CD4-positive, alpha-beta T cell treated with Interleukin-4 for 1 hour (primary cell): ENCODE data around the gene CFAP47.
"Not testable (repeated sequence)": the region's sequence is repeated elsewhere in the genome, so short reads cannot be mapped to it uniquely, and the experiment has no call there.

Source experiments
- DNase-seq, 2 donors: peaks; one replicate each; pipeline ENCODE4 v3.0.0-alpha.2; 2020 to 2022

Gene CFAP47, protein sequence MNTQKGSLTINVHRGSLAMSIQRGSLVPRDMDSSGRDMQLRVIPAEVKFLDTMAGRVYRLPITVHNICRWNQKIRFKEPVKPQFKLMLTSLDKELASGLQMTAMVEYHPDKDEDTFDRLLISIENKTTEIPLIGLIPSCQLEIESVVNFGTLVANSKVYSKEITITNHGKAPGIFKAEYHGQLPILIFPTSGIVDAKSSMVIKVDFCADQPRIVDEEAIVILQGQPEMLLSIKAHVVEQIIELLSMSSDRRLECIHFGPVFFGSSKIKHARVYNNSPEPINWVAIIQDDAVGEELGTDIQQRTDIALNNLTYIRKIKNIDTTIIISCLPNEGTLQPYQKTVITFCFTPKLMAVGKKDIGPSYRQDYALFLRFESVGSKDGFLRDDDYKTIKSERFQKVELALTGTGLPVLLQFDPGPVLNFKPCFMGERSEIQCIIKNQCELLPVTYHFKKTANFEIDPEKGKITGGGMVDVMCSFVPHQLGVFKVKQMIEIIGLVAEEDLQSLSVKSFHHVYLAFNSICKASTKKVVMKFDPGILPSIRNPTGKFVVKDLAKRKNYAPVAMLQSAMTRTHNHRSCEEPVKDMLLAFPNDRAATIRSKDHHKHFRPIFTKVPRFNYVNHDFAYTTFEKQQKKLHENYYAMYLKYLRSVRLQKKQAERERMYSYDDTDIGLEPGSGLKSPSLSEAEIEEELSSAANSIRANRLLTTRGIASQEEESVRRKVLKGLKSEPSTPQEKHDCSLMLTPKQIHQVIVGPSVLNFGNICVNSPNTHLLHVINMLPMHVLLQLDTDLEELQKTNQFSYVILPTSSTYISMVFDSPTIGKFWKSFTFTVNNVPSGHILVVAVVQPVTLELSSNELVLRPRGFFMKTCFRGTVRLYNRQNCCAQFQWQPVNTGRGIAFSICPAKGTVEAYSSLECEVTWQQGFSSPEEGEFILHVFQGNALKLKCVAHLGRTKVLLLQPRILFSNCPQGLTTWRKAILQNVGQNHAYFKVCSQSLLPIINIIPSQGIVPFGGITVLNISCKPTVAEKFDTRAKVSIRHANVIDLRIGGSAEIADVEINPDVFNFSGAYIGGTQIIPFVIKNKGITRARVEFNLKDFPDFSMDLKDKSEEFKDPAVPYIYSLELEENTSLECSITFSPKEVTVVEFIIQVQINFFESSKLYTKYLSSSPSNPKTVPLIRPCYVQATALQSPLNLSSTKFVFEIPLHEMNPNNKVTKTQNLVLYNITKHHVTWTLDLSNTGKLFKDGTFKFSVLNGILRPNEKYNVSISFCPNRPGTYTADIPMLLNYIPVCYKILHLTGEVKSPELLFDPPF (N-terminal part only)

DNA sequence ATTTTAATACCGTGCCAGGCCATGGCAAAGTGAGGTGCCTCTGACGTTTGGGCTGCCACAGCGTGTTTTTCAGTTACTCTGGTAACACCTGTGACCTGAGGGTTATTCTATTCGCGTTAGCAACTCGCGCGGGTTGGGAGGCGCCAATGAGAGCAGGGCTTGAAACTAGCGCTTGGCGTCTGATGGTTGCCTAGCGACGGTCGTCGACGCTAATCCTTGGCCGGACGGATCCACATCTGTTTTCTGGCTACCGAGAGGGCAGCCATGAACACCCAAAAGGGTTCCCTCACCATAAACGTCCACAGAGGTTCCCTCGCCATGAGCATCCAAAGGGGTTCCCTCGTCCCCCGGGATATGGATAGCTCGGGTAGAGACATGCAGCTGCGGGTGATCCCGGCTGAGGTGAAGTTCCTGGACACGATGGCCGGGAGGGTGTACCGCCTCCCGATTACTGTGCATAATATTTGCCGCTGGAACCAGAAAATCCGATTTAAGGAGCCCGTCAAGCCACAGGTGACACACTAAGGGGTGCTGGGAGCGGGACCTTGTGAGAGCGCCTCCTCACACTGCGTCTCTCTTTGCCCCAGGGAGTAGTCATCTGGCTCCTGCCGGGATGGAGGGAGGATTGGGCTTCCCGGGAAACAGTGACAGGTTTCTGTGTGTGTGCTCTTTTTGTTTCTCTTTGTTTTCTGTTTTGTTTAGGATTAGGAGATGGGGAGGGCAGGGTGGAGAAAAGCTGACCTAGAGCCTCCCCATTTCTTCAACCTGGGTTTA lies at the start of gene CFAP47:
Gene CFAP47 (plus strand): TSS at position 199 of the 774 bp plus-strand sequence. CDS start 66 bp downstream, at position 265.
- no peak for DNase-seq

DNA sequence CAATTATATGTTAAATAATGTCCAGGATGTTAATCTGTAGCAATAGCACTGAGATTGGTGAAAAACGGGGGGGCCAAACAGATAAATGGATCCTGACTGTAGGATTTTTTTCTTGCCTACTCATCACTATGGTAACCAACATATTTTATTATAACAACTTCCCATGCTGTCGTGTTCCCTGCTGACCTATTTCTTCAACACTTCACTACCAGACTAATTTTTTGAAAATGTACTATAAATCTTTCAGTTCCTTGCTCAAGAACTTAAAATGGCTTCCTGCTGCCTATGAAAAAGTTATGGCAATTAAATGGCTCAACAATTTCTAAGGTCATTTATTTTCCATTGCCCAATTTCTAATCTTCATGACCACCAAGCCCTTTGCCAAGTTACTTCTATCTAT lies 38.9 kb upstream of the CFAP47 start:
- no peak for DNase-seq

DNA sequence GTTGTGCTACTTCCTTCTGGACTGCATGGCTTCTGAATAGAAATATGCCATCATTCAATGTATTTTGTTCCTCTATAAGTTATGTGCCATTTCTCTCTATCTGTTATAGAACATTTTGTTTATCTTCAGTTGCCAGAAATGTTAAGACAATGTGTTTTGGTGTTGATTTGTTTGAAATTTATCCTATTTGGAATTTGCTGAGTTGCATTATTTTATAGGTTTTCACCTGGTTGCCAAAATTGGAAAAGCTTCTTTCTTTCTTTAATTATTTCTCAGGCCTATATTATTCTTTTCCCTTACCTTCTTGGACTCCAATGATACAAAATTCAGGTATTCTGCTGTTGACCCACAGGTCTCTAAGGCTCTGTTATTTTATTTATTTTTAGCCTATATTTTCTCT lies 33.4 kb upstream of the CFAP47 start:
- DNase-seq = no peak

DNA sequence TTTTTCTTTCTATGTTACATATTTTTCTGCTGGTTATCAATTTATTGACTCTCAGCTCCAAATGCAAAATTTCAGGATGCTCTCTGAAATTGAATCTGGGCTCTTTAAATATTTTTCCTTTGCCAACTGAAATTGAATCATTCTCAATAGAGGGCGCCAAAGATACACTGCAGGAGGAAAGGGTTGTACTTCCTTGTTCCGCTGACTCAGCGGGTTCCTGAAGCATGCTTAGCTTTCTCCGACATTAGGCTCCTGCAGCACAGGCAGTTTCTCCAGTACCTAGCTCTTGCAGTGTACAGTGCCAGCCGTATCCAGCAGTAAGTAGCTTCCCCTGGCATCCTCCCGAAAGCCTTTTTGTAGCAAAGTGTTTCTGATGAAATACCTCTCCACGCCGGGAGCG lies 28.8 kb upstream of the CFAP47 start:
- DNase-seq = no peak

DNA sequence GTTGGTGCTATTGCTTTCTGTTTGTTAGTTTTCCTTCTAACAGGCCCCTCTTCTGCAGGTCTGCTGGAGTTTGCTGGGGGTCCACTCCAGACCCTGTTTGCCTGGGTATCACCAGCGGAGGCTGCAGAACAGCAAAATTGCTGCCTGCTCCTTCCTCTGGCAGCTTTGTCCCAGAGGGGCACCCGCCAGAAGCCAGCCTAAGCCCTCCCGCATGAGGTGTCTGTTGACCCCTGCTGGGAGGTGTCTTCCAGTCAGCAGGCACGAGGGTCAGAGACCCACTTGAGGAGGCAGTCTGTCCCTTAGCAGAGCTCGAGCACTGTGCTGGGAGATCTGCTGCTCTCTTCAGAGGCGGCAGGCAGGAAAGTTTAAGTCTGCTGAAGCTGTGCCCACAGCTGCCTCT lies 67.3 kb downstream of the CFAP47 start:
- DNase-seq = not testable (repeated sequence)

DNA sequence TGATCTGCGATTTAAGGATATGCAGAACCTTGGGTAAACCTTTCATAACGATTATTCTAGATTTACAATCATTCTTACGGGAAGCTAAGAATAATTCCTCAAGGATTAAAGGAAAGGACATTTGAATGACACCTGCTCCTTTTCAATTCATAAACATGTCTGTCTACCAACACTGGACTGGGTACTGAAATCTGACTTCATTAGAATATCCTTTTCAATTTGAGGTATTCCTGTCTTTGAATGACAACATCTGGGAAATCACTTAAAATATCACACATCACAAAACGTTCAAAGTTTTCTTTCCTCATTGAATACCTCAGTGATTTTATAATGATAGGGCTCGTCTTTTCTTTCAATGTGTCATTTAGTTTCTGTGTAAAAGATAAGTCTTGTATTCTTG lies 87.7 kb downstream of the CFAP47 start:
- DNase-seq = no peak

DNA sequence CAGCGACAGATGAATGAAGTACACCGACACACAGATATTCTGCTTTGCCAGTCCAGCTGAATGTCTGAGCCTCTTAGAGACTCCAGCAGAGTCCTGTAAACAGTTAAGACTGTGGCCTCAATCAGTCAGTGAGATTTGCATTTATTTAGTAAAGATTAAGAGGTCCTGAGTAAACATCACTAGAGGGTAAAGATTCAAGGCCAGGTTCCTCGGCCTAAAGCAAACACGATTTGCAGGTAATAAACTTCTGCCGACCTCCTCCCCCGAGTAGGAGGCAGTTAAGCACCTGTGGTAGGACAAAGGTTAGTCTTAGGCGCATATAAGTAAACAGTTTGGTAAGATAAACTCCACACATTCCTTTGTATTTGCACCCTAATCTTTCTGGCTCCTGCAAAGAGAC lies 99.6 kb downstream of the CFAP47 start:
- no peak for DNase-seq

DNA sequence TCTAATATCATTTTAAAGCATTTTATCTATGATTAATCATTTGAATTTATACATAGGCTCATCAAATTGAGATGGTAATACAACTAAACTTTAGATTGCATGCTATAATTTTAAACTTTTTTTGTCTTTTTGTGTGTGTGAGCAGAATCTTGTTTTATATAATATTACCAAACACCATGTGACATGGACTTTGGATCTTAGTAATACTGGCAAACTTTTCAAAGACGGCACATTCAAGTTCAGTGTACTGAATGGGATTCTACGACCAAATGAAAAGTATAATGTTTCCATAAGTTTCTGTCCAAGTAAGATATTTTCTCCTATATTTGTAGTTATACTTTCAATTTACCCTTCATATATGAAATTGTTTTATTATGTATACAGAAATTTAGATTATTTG lies 116.0 kb downstream of the CFAP47 start:
- no peak for DNase-seq

DNA sequence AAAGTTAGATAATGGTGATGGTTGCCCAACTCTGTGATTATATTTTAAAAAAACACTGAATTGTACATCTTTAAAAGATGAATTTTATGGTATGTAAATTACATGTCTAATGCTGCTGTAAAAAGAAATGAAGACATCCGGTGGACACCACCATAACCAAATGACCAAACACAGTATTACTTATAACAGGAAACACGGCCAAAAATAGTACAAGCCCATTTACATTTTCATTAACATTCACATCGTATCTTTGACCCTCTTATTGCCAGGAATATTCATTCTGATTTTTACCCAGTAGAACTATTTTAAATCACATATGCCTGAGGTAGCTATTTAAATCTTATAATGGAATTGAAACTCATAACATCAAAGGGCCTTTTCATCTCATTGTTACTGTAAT lies 143.2 kb downstream of the CFAP47 start:
- DNase-seq = no peak

DNA sequence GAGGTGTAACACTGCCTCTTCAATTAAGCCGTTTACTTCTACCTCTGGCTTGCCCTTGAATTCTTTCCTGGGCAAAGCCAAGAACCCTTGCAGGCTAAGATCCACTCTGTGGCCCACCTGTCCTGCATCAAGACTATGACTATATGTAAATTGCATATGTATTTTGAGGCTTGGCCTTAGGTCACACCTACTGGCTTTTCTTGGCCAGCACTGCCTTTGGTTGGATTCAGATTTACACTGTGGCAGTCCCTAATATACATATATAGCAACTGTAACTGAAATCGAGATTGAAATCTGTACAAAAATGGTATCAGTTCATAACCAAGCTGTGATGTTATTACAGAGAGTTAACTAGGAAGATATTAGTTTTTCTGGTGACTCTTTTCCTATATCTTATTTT lies 151.5 kb downstream of the CFAP47 start:
- DNase-seq = no peak

DNA sequence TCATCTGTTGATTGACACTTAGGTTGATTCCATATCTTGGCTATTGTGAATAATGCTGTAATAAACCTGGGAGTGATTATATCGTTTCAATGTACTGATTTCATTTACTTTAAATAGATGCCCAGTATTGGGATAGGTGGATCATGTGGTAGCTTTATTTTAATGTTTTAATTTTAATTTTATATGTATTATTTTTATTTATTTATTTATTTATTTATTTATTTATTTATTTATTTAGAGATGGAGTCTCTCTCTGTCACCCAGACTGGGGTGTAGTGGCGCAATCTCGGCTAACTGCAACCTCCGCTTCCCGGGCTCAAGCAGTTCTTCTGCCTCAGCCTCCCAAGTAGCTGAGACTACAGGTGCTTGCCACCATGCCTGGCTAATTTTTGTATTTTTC lies 155.5 kb downstream of the CFAP47 start:
- not testable (repeated sequence) for DNase-seq

DNA sequence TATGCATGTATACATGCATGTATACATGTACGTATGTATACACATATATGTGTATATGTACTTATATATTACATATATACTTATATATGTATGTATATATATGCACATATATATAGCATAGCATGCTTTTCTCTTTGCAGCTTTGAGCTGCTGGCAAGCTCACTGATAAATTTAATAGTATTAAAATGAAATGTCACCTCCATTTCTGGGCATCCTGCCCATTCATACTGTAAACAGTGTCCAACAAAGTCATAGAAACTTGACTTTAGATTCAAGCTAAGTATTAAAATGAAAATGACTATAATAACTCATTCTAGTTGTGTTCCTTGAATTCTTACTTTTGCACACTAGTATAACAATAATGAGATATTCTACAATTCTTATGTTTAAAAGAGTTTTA lies 163.7 kb downstream of the CFAP47 start:
- no peak for DNase-seq

DNA sequence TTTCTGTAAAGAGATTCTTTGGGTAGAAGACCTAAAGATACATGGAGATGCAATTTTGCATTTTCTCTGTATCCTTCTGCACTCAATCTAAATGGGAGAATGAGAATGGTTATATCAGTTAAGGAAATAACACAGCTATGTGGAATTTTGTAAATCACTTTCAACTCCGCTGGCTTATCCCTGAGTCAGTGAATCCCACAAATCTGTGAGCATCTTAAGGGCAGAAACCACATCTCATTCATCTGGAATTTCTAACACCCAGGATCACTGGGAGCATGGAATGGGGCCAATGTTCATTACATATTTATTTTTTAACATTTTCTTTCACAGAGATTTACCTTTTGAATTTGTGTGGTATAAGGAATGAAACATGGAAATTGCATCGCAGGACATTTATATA lies 167.8 kb downstream of the CFAP47 start:
- DNase-seq = no peak

DNA sequence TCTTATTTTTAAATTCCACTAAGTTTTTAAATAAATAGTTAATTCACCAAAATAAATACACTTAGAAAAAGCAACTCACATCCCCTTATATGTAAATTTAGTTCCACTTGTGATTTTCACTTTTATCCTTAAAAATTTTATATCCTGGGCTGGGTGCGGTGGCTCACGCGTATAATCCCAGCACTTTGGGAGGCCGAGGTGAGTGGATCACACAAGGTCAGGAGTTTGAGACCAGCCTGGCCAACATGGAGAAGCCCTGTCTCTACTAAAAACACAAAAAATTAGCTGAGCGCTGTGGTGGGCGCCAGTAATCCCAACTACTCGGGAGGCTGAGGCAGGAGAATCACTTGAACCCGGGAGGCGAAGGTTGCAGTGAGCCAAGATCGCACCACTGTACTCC lies 169.4 kb downstream of the CFAP47 start:
- not testable (repeated sequence) for DNase-seq

DNA sequence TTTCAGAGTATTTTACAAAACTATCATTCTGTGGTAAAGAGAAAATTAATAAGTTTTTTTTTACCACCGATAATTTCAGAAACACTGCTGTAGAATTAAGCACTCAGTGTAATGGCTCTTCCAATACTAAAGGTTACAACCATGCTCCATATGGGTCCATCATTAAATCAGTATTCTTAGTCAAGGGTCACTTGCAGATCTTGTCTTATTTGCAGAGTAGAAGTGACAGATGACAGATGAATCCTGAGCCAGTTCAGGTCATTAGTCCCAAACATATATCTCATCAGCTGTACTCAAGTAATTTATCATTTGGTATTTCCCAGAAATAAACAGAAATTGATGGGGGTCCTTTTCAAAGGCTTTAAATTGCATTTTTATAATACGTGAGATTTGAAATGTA lies 182.9 kb downstream of the CFAP47 start:
- no peak for DNase-seq

DNA sequence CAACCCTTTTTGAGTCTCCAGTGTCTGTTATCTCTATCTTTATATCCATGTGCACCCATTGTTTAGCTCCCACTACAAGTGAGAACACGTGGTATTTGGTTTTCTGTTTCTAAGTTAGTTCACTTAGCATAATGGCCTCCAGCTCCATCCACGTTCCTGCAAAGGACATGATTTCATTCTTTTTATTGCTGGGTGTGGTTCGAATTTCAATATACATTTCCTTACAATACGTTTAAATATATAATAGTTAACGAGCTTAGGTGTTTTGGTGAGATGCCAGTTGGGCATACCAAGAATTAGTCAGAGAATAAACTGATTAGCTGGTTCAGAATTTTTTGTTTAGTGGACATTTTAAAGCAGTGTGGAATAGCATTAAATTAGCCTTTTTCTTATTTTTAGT lies 196.7 kb downstream of the CFAP47 start:
- no peak for DNase-seq

DNA sequence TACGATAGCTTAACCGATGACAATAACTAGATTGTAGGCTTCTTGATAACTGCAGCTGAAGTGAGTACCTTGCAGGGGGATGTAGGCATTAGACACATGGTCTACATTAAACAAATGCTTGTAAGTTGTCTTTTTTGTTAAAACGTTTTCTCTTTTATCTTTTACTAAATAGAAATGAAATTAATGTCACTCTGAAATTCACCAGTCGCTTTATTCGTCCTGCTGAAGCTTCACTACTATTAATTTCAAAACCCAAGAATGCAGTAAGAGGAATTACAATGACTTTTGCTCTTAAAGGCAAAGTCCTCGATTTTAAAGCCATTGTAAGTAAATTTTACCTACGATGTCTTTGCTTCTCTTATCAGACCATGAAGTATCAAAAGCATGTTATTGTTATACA lies 239.7 kb downstream of the CFAP47 start:
- no peak for DNase-seq

DNA sequence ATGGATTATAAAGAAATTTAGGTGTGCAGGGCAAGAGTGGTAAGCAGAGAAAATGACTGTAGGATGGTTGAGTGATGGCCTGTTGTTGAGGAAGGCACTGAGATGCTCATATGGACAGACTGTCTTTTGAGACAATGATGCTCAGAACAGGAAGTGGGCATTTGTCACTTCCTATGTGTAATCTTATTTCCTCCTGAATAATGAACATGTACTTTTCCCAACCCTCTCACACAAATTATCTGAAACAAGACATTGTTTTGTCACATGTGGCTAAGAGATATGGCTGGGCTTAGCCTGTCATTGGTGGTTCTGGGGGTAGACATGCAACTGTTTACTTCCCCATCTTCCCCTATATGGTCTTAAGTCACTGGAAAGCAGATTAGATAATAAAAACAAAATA lies 240.5 kb downstream of the CFAP47 start:
- DNase-seq = no peak

DNA sequence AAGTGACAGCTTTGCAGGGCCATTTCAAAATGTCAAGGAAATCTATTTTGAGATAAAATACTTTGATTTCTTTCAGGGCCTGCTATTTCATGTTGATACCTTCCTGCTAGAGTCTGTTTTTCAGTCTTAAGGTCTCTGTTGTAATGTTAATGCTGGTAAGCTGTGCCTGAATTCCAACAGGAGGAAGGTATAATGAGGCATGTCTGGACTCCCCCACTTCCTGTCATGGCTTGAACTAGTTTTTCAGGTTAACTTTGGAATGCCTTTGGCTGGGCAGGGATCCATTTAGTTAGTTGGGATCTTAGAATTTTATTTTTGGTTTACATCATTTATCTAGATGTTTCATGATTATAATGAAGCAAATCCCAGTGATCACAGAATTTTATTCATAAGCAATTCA lies 279.0 kb downstream of the CFAP47 start:
- DNase-seq = no peak

DNA sequence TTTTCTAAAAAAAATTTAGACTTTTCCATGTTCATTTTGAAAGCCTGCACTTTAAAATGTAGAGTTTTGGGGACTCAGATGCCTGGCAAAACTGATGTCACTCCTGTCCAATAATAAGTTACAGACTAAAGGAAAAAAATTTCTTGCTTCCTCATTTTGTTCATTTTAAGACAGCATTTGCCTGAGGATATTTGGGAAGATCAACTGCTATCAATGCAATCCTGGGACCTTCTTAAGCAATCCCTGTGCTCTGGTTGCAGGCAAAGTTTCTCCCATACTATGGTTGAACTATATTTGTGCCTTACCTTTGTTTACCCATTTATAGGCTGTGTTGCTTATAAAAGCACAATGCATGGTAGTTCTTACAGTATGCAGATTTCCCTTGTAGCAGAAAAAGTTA lies 280.4 kb downstream of the CFAP47 start:
- DNase-seq = no peak

DNA sequence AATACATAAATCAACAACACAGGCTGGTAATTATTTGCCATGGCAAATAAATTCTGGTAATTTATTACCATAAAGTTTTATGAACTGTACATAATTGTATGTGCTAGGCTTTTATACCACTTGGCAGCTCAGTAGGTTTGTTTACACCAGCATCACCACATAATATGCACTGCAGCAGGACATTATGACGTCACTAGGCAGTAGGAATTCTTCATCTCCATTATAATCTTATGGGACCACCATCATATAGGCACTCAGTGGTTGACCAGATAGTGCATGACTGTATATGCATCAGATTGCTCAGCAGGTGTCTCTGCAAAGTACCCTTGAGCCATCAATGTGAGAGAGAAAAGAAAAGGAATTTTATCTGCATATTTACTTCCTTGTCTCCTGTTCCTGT lies 295.4 kb downstream of the CFAP47 start:
- DNase-seq = no peak

DNA sequence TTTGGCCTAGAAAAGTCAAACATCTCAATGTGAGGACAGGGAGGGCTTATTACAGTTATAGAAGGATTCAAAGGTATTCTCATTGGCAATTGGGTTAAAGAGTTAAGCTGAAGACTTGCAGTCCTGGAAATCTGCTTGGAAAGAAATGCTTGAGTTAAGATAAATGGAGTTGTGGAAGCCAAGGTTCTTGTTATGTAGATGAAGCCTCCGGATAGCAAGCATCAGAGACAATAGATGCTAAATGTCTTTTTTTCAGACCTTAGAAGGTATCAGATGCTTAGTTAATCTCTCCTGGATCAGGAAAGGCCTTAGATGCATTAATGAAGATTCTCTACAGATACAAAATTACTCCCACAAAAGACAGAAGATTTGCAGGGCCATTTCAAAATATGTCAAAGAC lies 299.3 kb downstream of the CFAP47 start:
- DNase-seq = no peak
